ENCODE data around the gene CLDN16. TPM values are rescaled to one million over a fixed set of nuclear protein-coding genes. Genes with fewer than 3 reads are reported as not detected.

Gene CLDN16
- total and polyA plus RNA-seq, 9 of the 15 experiments (the other 6 are each of a cell fraction or from before 2014, with no cell fraction given): 0.04 to 0.11 (median 0.04) TPM; not detected in 6

DNA sequence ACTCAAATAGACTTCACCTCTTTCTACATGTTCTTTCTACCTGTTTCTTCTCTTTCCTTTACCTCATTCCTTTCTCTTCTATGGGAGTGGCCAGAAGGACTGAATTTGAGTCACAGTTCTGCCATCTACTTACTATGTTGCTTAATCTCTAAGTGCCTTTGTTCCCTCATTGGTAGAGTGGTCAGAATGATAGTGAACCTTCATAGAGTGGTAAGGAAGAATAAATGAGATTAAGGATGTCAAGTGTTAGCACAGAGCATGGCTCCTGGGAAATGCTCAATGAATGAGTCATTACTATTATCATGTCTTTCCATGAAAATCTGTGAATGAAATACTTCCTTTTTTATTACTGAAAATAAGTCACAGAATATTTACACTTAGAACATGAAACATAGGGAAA lies 44.3 kb downstream of the CLDN16 start:
- Histone ChIP-seq H3K79me2 (ENCODE audit: control insufficient read depth, insufficient read depth, low read length) (no peaks in the 10 kb centered on the region), H4K20me1 (replicated peaks; ENCODE audit: control insufficient read depth, insufficient read depth, low read length) (no peaks in the 10 kb centered on the region), H3K4me1 (replicated peaks in 1 of 2; ENCODE audit: control insufficient read depth in 2 of 2, insufficient read depth in 2 of 2, low read length in 2 of 2) (no peaks in the 10 kb centered on the region), H3K4me2 (ENCODE audit: insufficient read depth, low read length) (no peak overlapping the region), H2AFZ (ENCODE audit: low read depth, low read length) (no peak overlapping the region), H3K9me3 (replicated peaks; ENCODE audit: control insufficient read depth, insufficient read depth, low read depth, low read length) (no peaks in the 10 kb centered on the region; the same call in 1 of the 2 replicates), H3K9ac (ENCODE audit: insufficient read depth in 1 of 2, low read depth in 2 of 2, low read length in 2 of 2) (no peak overlapping the region), H3K4me3 (no peak overlapping the region), H3K27ac (ENCODE audit: extremely low read depth, low read depth, low read length) (no peak overlapping the region), H3K9me1 (ENCODE audit: control insufficient read depth, insufficient read depth, low read length) (no peaks in the 10 kb centered on the region), H3K36me3 (ENCODE audit: control insufficient read depth, insufficient read depth, low read length) (no peaks in the 10 kb centered on the region), H3K27me3 (ENCODE audit: control insufficient read depth in 2 of 2, insufficient read depth in 2 of 2, low read length in 2 of 2) (no peaks in the 10 kb centered on the region)
- TF ChIP-seq ZZZ3 (IDR thresholded peaks at IDR 0.05) (no peak), HNRNPL (IDR thresholded peaks at IDR 0.05; ENCODE audit: low read depth, low read length) (no peak), HDAC1 (IDR thresholded peaks at IDR 0.05) (no peak), ADNP (tag; IDR thresholded peaks at IDR 0.05) (no peak), ZNF584 (CRISPR knock-in tag; IDR thresholded peaks at IDR 0.05; ENCODE audit: low read depth) (no peak), ZNF778 (CRISPR knock-in tag; IDR thresholded peaks at IDR 0.05) (no peak), TAF9B (IDR thresholded peaks at IDR 0.05; ENCODE audit: partially characterized antibody) (no peak), COPS2 (conservative IDR thresholded peaks at IDR 0.05) (no peak), MIER1 (IDR thresholded peaks at IDR 0.05; ENCODE audit: low read depth) (no peak), ZNF347 (CRISPR knock-in tag; IDR thresholded peaks at IDR 0.05; ENCODE audit: low read depth) (no peak), ZNF146 (CRISPR knock-in tag; IDR thresholded peaks at IDR 0.05; ENCODE audit: unreplicated experiment) (no peak), RBFOX2 (IDR thresholded peaks at IDR 0.05; ENCODE audit: low read depth, low read length) (no peak)
- TF ChIP-seq, protein P1, sequence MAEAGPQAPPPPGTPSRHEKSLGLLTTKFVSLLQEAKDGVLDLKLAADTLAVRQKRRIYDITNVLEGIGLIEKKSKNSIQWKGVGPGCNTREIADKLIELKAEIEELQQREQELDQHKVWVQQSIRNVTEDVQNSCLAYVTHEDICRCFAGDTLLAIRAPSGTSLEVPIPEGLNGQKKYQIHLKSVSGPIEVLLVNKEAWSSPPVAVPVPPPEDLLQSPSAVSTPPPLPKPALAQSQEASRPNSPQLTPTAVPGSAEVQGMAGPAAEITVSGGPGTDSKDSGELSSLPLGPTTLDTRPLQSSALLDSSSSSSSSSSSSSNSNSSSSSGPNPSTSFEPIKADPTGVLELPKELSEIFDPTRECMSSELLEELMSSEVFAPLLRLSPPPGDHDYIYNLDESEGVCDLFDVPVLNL (CRISPR knock-in tag; IDR thresholded peaks at IDR 0.05; ENCODE audit: low read depth): no peak
- TF ChIP-seq, protein P2, sequence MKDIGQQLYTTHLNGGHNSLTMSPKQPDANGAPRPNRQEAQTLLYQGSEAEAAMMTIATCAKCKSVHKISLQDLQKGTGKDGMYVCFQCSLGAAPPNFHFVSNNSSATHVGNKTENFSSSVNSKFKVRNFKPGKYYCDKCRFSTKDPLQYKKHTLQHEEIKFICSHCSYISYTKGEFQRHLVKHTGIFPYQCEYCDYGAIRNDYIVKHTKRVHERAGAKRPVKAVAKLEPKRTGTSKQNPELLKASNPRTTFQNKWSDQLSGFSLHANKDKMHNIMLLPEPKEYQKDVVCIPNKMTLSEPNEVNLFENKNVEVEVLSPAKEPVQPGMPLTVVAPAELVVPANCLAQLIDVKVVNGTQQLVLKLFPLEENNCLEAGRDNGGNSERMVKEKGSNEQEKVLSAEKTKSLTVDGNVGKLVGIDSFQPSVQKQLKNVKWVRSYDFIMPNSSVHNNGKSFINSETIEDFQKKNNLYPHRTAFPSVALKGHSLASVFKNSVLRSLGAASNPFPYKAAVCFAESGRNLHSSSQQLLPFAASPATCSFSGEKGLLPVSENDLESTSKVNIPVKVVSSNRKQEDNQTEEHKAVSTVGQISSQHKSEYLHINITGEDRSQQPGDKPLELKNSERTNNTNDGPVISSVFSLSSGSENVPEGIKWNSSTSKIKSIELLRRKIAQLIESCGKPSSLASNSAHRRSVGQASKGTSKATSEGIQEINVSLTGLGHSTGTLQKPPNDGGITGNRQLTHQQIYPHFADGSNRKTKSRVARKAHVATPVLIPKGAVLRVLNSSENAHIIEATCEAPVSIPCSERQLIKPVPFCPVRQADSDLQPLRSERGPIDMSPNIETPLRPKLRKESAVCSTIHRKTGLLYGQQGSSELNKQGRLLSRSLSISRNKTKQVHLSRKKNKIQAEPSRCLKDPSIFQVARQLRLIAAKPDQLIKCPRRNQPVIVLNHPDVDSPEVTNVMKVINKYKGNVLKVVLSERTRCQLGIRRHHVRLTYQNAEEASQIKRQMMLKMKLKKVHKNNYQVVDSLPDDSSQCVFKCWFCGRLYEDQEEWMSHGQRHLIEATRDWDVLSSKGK (CRISPR knock-in tag; IDR thresholded peaks at IDR 0.05): no peak
- TF ChIP-seq, protein P3, sequence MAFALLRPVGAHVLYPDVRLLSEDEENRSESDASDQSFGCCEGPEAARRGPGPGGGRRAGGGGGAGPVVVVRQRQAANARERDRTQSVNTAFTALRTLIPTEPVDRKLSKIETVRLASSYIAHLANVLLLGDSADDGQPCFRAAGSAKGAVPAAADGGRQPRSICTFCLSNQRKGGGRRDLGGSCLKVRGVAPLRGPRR (CRISPR knock-in tag; IDR thresholded peaks at IDR 0.05): no peak
- TF ChIP-seq, protein P4, sequence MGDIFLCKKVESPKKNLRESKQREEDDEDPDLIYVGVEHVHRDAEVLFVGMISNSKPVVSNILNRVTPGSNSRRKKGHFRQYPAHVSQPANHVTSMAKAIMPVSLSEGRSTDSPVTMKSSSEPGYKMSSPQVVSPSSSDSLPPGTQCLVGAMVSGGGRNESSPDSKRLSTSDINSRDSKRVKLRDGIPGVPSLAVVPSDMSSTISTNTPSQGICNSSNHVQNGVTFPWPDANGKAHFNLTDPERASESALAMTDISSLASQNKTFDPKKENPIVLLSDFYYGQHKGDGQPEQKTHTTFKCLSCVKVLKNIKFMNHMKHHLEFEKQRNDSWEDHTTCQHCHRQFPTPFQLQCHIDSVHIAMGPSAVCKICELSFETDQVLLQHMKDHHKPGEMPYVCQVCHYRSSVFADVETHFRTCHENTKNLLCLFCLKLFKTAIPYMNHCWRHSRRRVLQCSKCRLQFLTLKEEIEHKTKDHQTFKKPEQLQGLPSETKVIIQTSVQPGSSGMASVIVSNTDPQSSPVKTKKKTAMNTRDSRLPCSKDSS (IDR thresholded peaks at IDR 0.05; ENCODE audit: low read depth, partially characterized antibody): no peak
- TF ChIP-seq, protein P5, sequence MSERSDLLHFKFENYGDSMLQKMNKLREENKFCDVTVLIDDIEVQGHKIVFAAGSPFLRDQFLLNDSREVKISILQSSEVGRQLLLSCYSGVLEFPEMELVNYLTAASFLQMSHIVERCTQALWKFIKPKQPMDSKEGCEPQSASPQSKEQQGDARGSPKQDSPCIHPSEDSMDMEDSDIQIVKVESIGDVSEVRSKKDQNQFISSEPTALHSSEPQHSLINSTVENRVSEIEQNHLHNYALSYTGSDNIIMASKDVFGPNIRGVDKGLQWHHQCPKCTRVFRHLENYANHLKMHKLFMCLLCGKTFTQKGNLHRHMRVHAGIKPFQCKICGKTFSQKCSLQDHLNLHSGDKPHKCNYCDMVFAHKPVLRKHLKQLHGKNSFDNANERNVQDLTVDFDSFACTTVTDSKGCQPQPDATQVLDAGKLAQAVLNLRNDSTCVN (CRISPR knock-in tag; IDR thresholded peaks at IDR 0.05): no peak
- in situ Hi-C loops (cut with MboI) (no loop called here), intact Hi-C loops (cut with micrococcal nuclease) (no loop called here)
- no peak for FAIRE-seq
- ChIA-PET CTCF (ENCODE audit: low intra/inter-chr PET ratio) (no interaction called here), POLR2A (no interaction called here)
- no peak for ATAC-seq
- BruUV-seq (replicated peaks): no TSS peak
- DNase-seq (ENCODE audit: extremely low read depth in 1 of 4, low spot score in 3 of 4): no peak
